HUES64 (cell line): ENCODE measurements around the gene PTPRN2.

Experiments
- H3K27ac ChIP-seq: 2 replicates; pipeline ENCODE4 v1.7.0; 2013; ENCODE audit warnings: low read depth, low read length, inconsistent platforms
- H3K27me3 ChIP-seq: 2 replicates; pipeline ENCODE4 v1.6.1; 2013; ENCODE audit warnings: mild to moderate bottlenecking, low read length; ENCODE audit not compliant: insufficient read depth
- H3K36me3 ChIP-seq: 2 replicates; pipeline ENCODE4 v1.6.1; 2013; ENCODE audit warnings: mild to moderate bottlenecking, low read length; ENCODE audit not compliant: insufficient read depth
- H3K4me1 ChIP-seq: 2 replicates; pipeline ENCODE4 v1.6.1; 2013; ENCODE audit warnings: mild to moderate bottlenecking, low read length, moderate library complexity; ENCODE audit not compliant: insufficient read depth
- H3K4me3 ChIP-seq: 2 replicates; pipeline ENCODE4 v1.5.1; 2013; ENCODE audit warnings: mild to moderate bottlenecking, low read length, moderate library complexity
- H3K9ac ChIP-seq: 2 replicates; pipeline ENCODE4 v1.6.1; 2013; ENCODE audit warnings: mild to moderate bottlenecking, low read depth, low read length
- H3K9me3 ChIP-seq: 2 replicates; pipeline ENCODE4 v1.6.1; 2013; ENCODE audit warnings: low read depth, low read length; ENCODE audit not compliant: insufficient read depth
- WGBS: fragments of 150-250, 120-280 bp; methylation state at CpG from one replicate; pipeline ENCODE4 v1.1.7; 2013; ENCODE audit warnings: missing lambda C conversion rate; 5-methylcytosine and 5-hydroxymethylcytosine counted together

The PTPRN2 gene

GRCh38 chr7:157625973-157626742 is 961.5 kb downstream of the PTPRN2 start:
- Histone ChIP-seq H3K9ac (no peak overlapping the region), H3K9me3 (peaks cover 97% of the 10 kb centered on the region), H3K36me3 (no peaks in the 10 kb centered on the region), H3K4me1 (no peaks in the 10 kb centered on the region), H3K27me3 (no peaks in the 10 kb centered on the region), H3K27ac (no peak overlapping the region), H3K4me3 (no peak overlapping the region)
- WGBS: 71% methylated on average over 11 of the region's 11 CpGs

- Histone ChIP-seq H3K4me1 (no peaks in the 10 kb centered on the region), H3K4me3 (no peak overlapping the region), H3K36me3 (no peaks in the 10 kb centered on the region), H3K27ac (no peak overlapping the region), H3K27me3 (no peaks in the 10 kb centered on the region), H3K9ac (no peak overlapping the region), H3K9me3 (peaks cover 97% of the 10 kb centered on the region)
- WGBS: 71% methylated on average over 6 of the region's 7 CpGs
Observed at GRCh38 chr7:157623556-157623955, 964.1 kb downstream of the PTPRN2 start.

- 91% methylated on average over 28 of the region's 28 CpGs for WGBS
- Histone ChIP-seq H3K27ac (no peak overlapping the region), H3K36me3 (no peaks in the 10 kb centered on the region), H3K27me3 (no peaks in the 10 kb centered on the region), H3K4me3 (no peak overlapping the region), H3K4me1 (no peaks in the 10 kb centered on the region), H3K9ac (no peak overlapping the region), H3K9me3 (peaks cover 97% of the 10 kb centered on the region)
Observed at GRCh38 chr7:157622408-157623205, 965.0 kb downstream of the PTPRN2 start.

- WGBS: 80% methylated on average over 11 of the region's 11 CpGs
- Histone ChIP-seq H3K4me3 (no peak overlapping the region), H3K4me1 (no peaks in the 10 kb centered on the region), H3K36me3 (no peaks in the 10 kb centered on the region), H3K9me3 (peaks cover 96% of the 10 kb centered on the region), H3K27ac (no peak overlapping the region), H3K27me3 (no peaks in the 10 kb centered on the region), H3K9ac (no peak overlapping the region)
Observed at GRCh38 chr7:157622000-157622399, 965.6 kb downstream of the PTPRN2 start.

- 84% methylated on average over 33 of the region's 33 CpGs for WGBS
- Histone ChIP-seq H3K36me3 (no peaks in the 10 kb centered on the region), H3K27me3 (no peaks in the 10 kb centered on the region), H3K27ac (no peak overlapping the region), H3K9ac (no peak overlapping the region), H3K4me1 (no peaks in the 10 kb centered on the region), H3K4me3 (no peak overlapping the region), H3K9me3 (peaks cover 96% of the 10 kb centered on the region)
Observed at GRCh38 chr7:157621131-157621681, 966.4 kb downstream of the PTPRN2 start.

- H3K9ac ChIP-seq: no peak overlapping the region
- no peaks in the 10 kb centered on the region for H3K27me3 ChIP-seq
- no peak overlapping the region for H3K4me3 ChIP-seq
- WGBS: 84% methylated on average over 11 of the region's 11 CpGs
- no peaks in the 10 kb centered on the region for H3K36me3 ChIP-seq
- H3K9me3 ChIP-seq: peaks cover 96% of the 10 kb centered on the region
- no peak overlapping the region for H3K27ac ChIP-seq
- no peaks in the 10 kb centered on the region for H3K4me1 ChIP-seq
Observed at GRCh38 chr7:157620616-157621015, 967.0 kb downstream of the PTPRN2 start.

GRCh38 chr7:157619753-157620525 is 967.7 kb downstream of the PTPRN2 start:
- H3K27me3 ChIP-seq: no peaks in the 10 kb centered on the region
- no peaks in the 10 kb centered on the region for H3K36me3 ChIP-seq
- no peak overlapping the region for H3K4me3 ChIP-seq
- no peaks in the 10 kb centered on the region for H3K4me1 ChIP-seq
- 88% methylated on average over 26 of the region's 26 CpGs for WGBS
- H3K9me3 ChIP-seq: peaks cover 96% of the 10 kb centered on the region
- no peak overlapping the region for H3K27ac ChIP-seq
- H3K9ac ChIP-seq: no peak overlapping the region

- no peak overlapping the region for H3K4me3 ChIP-seq
- H3K4me1 ChIP-seq: no peaks in the 10 kb centered on the region
- no peak overlapping the region for H3K9ac ChIP-seq
- no peak overlapping the region for H3K27ac ChIP-seq
- no peaks in the 10 kb centered on the region for H3K36me3 ChIP-seq
- WGBS: 77% methylated on average over 19 of the region's 21 CpGs
- peaks cover 97% of the 10 kb centered on the region for H3K9me3 ChIP-seq
- H3K27me3 ChIP-seq: no peaks in the 10 kb centered on the region
Observed at GRCh38 chr7:157618823-157619606, 968.6 kb downstream of the PTPRN2 start.

- 88% methylated on average over 26 of the region's 26 CpGs for WGBS
- Histone ChIP-seq H3K9ac (no peak overlapping the region), H3K4me1 (no peaks in the 10 kb centered on the region), H3K27me3 (no peaks in the 10 kb centered on the region; the same call in 1 of the 2 replicates), H3K9me3 (peaks cover 97% of the 10 kb centered on the region), H3K36me3 (no peaks in the 10 kb centered on the region), H3K27ac (no peak overlapping the region), H3K4me3 (no peak overlapping the region)
Observed at GRCh38 chr7:157618091-157618726, 969.4 kb downstream of the PTPRN2 start.

- no peak overlapping the region for H3K27ac ChIP-seq
- H3K4me3 ChIP-seq: no peak overlapping the region
- peaks cover 96% of the 10 kb centered on the region for H3K9me3 ChIP-seq
- no peaks in the 10 kb centered on the region for H3K36me3 ChIP-seq
- H3K27me3 ChIP-seq: no peaks in the 10 kb centered on the region; the same call in 1 of the 2 replicates
- H3K4me1 ChIP-seq: no peaks in the 10 kb centered on the region
- H3K9ac ChIP-seq: no peak overlapping the region
- 87% methylated on average over 19 of the region's 19 CpGs for WGBS
Observed at GRCh38 chr7:157617401-157617800, 970.2 kb downstream of the PTPRN2 start.
